Gastrocnemius medialis (tissue), 4 donors: ENCODE results near the gene DAGLA. TPM values are rescaled to one million over a fixed set of nuclear protein-coding genes. Genes with fewer than 3 reads are reported as not detected.

Source experiments
- ATAC-seq, 2 donors: fragments of 150-250 bp; one replicate each; pipeline ENCODE4 v1.9.1; 2016
- DNase-seq, 2 donors: peaks; one replicate each; pipeline ENCODE4 v3.0.0-alpha.2; 2019
- H3K27ac ChIP-seq, 4 donors: fragments of 200-600 bp; sonication (generic); 1 replicate in 1 of 4; 2 replicates in 3 of 4; pipeline ENCODE4 v1.5.1; 2016 to 2018; ENCODE audit warnings: mild to moderate bottlenecking in 2 of 4, moderate library complexity in 1 of 4
- H3K27me3 ChIP-seq, 3 donors: fragments of 200-600 bp; sonication (generic) in 2 of 3; 1 replicate in 1 of 3; 2 replicates in 2 of 3; pipeline versions ENCODE4 v1.5.1 to v1.6.0; 2016 to 2019; ENCODE audit warnings: mild to moderate bottlenecking in 1 of 3, moderate library complexity in 1 of 3
- H3K36me3 ChIP-seq, 2 donors: fragments of 200-600 bp; sonication (generic) in 1 of 2; one replicate each; pipeline ENCODE4 v1.5.1; 2017 to 2018
- H3K4me1 ChIP-seq, 2 donors: fragments of 200-600 bp; sonication (generic) in 1 of 2; one replicate each; pipeline ENCODE4 v1.5.1; 2016 to 2017; ENCODE audit warnings: mild to moderate bottlenecking in 2 of 2
- H3K4me3 ChIP-seq, 4 donors: fragments of 200-600 bp; sonication (generic) in 3 of 4; 1 replicate in 1 of 4; 2 replicates in 3 of 4; pipeline ENCODE4 v1.5.1; 2016 to 2019; ENCODE audit warnings: mild to moderate bottlenecking in 2 of 4
- H3K9me3 ChIP-seq, 3 donors: fragments of 200-600 bp; sonication (generic) in 2 of 3; 1 replicate in 1 of 3; 2 replicates in 2 of 3; pipeline ENCODE4 v1.5.1; 2016 to 2019
- CTCF ChIP-seq, 5 experiments: fragments of 450-650 bp in 3 of 5; fragments of 200-600 bp in 2 of 5; sonication (generic) in 2 of 5; IDR thresholded peaks in 4 of 5; conservative IDR thresholded peaks in 1 of 5; 1 replicate in 4 of 5; 2 replicates in 1 of 5; pipeline ENCODE4 v1.5.1; 2016 to 2019; ENCODE audit warnings: antibody characterized with exemption in 5 of 5, mild to moderate bottlenecking in 3 of 5, moderate library complexity in 3 of 5
- POLR2A ChIP-seq, 2 donors: fragments of 450-650 bp; IDR thresholded peaks; one replicate each; pipeline ENCODE4 v1.6.1; 2017; ENCODE audit warnings: antibody characterized with exemption in 2 of 2, mild to moderate bottlenecking in 2 of 2, moderate library complexity in 2 of 2
- in situ Hi-C, 4 donors: fragments of 200-750 bp; cut with MboI; loops; one replicate each; pipeline versions ENCODE4 v1.15.0 to v1.8.0; 2017; ENCODE audit warnings: low sequenced_read_pairs in 4 of 4
- intact Hi-C: fragments of 100-400 bp; cut with DNase I; formaldehyde crosslinking; loops from one replicate; pipeline ENCODE4 v1.15.1; 2023; ENCODE audit warnings: low total_unique reads
- total RNA-seq, 4 donors: library from RNA; depleted of rRNA; stranded (reverse); fragments of >200 nt; gene quantifications; one replicate each; pipeline versions ENCODE4 v1.1.0 to v1.2.3, GENCODE V29; 2016

The DAGLA gene
- total RNA-seq, 4 donors from 2014 or later = 0.58 to 5.5 (median 2.9) TPM

GRCh38 chr11:61783717-61784505 is 103.7 kb downstream of the DAGLA start:
- H3K27me3 ChIP-seq = no peaks in the 10 kb centered on the region
- in situ Hi-C loops (loop anchor here in 1 of 4 donors (25.0 kb wide), 1 partner anchor 528 kb away; no protein-coding TSS in a partner anchor), intact Hi-C loops (no loop called here)
- peaks cover 0 to 31% of the 10 kb centered on the region in 2 donors for H3K36me3 ChIP-seq
- no peak overlapping the region for H3K4me3 ChIP-seq
- TF ChIP-seq POLR2A (IDR thresholded peaks at IDR 0.05) (no peak), CTCF (IDR thresholded peaks at IDR 0.05 in 4 of 5, conservative IDR thresholded peaks at IDR 0.05 in 1 of 5) (no peak)
- ATAC-seq (no peak), DNase-seq (no peak)
- no peaks in the 10 kb centered on the region for H3K9me3 ChIP-seq
- H3K27ac ChIP-seq = no peak overlapping the region
- no peaks in the 10 kb centered on the region for H3K4me1 ChIP-seq

- no peak overlapping the region for H3K4me3 ChIP-seq
- no peaks in the 10 kb centered on the region for H3K9me3 ChIP-seq
- H3K27me3 ChIP-seq = no peaks in the 10 kb centered on the region
- DNase-seq (no peak), ATAC-seq (no peak)
- no peak for TF ChIP-seq CTCF (IDR thresholded peaks at IDR 0.05 in 4 of 5, conservative IDR thresholded peaks at IDR 0.05 in 1 of 5)
- TF ChIP-seq POLR2A (IDR thresholded peaks at IDR 0.05) = no peak
- no peaks in the 10 kb centered on the region for H3K4me1 ChIP-seq
- H3K36me3 ChIP-seq = peaks cover 0 to 37% of the 10 kb centered on the region in 2 donors
- intact Hi-C loops = no loop called here
- H3K27ac ChIP-seq = no peak overlapping the region
- in situ Hi-C loops = loop anchor here in 1 of 4 donors (25.0 kb wide), 1 partner anchor 528 kb away; no protein-coding TSS in a partner anchor
These were observed 104.3 kb downstream of the DAGLA start for GRCh38 chr11:61784506-61784805.

GRCh38 chr11:61785837-61786402 is 105.7 kb downstream of the DAGLA start:
- no peak for ATAC-seq
- intact Hi-C loops = no loop called here
- no peak overlapping the region for H3K27ac ChIP-seq
- in situ Hi-C loops = loop anchor here in 1 of 4 donors (25.0 kb wide), 1 partner anchor 526 kb away; no protein-coding TSS in a partner anchor
- H3K36me3 ChIP-seq = peaks cover 0 to 49% of the 10 kb centered on the region in 2 donors
- no peaks in the 10 kb centered on the region for H3K27me3 ChIP-seq
- no peaks in the 10 kb centered on the region for H3K4me1 ChIP-seq
- H3K9me3 ChIP-seq = no peaks in the 10 kb centered on the region
- TF ChIP-seq POLR2A (IDR thresholded peaks at IDR 0.05) = no peak
- TF ChIP-seq CTCF (IDR thresholded peaks at IDR 0.05 in 4 of 5, conservative IDR thresholded peaks at IDR 0.05 in 1 of 5) = no peak
- DNase-seq = no peak
- no peak overlapping the region for H3K4me3 ChIP-seq

GRCh38 chr11:61787928-61788491 is 107.8 kb downstream of the DAGLA start:
- peaks cover 8 to 11% of the 10 kb centered on the region in 2 donors for H3K4me1 ChIP-seq
- DNase-seq (no peak), ATAC-seq (no peak)
- H3K4me3 ChIP-seq = no peak overlapping the region
- no peak overlapping the region for H3K27ac ChIP-seq
- no peaks in the 10 kb centered on the region for H3K9me3 ChIP-seq
- peaks cover 0 to 49% of the 10 kb centered on the region in 2 donors for H3K36me3 ChIP-seq
- in situ Hi-C loops = loop anchor here in 1 of 4 donors (25.0 kb wide), 1 partner anchor 524 kb away; no protein-coding TSS in a partner anchor
- H3K27me3 ChIP-seq = no peaks in the 10 kb centered on the region
- intact Hi-C loops = no loop called here
- TF ChIP-seq POLR2A (IDR thresholded peaks at IDR 0.05) (no peak), CTCF (IDR thresholded peaks at IDR 0.05 in 4 of 5, conservative IDR thresholded peaks at IDR 0.05 in 1 of 5) (no peak)
